GM19099 (cell line): ENCODE results near the gene LONRF3.

ENCODE experiments used
- POLR2A ChIP-seq: IDR thresholded peaks from 3 replicates; pipeline ENCODE4 v1.6.1; 2011; ENCODE audit warnings: low read depth; ENCODE audit not compliant: insufficient read length; ENCODE audit errors: extremely low read depth

LONRF3 gene

GRCh38 chrX:118974088-118974907 lies at the start of gene LONRF3:
Gene LONRF3 (plus strand): TSS chrX:118974618. CDS start chrX:118974781, 163 bp downstream.
- no peak for TF ChIP-seq POLR2A

GRCh38 chrX:118928151-118928550 lies 46.3 kb upstream of the LONRF3 start:
- TF ChIP-seq POLR2A: no peak

- no peak for TF ChIP-seq POLR2A
These were observed 39.1 kb upstream of the LONRF3 start for GRCh38 chrX:118935352-118935751.

- TF ChIP-seq POLR2A: no peak
These were observed 33.3 kb upstream of the LONRF3 start for GRCh38 chrX:118941147-118941546.

- no peak for TF ChIP-seq POLR2A
These were observed 31.3 kb upstream of the LONRF3 start for GRCh38 chrX:118943102-118943501.

- TF ChIP-seq POLR2A: no peak
These were observed 28.5 kb upstream of the LONRF3 start for GRCh38 chrX:118945921-118946320.

GRCh38 chrX:118948270-118948669 lies 26.1 kb upstream of the LONRF3 start:
- TF ChIP-seq POLR2A: no peak

GRCh38 chrX:118961866-118962560 lies 12.4 kb upstream of the LONRF3 start:
- TF ChIP-seq POLR2A: no peak

GRCh38 chrX:118963159-118963558 lies 11.3 kb upstream of the LONRF3 start:
- no peak for TF ChIP-seq POLR2A

- TF ChIP-seq POLR2A: no peak
These were observed 10.2 kb upstream of the LONRF3 start for GRCh38 chrX:118964252-118964651.

GRCh38 chrX:118965395-118965794 lies 9.0 kb upstream of the LONRF3 start:
- no peak for TF ChIP-seq POLR2A

GRCh38 chrX:118968031-118968430 lies 6.4 kb upstream of the LONRF3 start:
- no peak for TF ChIP-seq POLR2A

- TF ChIP-seq POLR2A: no peak
These were observed 2.9 kb upstream of the LONRF3 start for GRCh38 chrX:118971552-118971951.

- TF ChIP-seq POLR2A: no peak
These were observed 880 bp upstream of the LONRF3 start for GRCh38 chrX:118973389-118974087.

GRCh38 chrX:118974908-118975671 lies 672 bp downstream of the LONRF3 start:
- TF ChIP-seq POLR2A: no peak

- TF ChIP-seq POLR2A: no peak
These were observed 1.6 kb downstream of the LONRF3 start for GRCh38 chrX:118975831-118976598.
